GM23338 (cell line): ENCODE measurements around the gene TRPC4AP. TPM values are rescaled to one million over a fixed set of nuclear protein-coding genes. Genes with fewer than 3 reads are reported as not detected.

ENCODE experiments used
- ATAC-seq: fragments of 200-7000 bp; cut with Tn5 transposase; 3 replicates; pipeline ENCODE4 v1.9.1; 2020
- DNase-seq: peaks from one replicate; pipeline ENCODE4 v3.0.0-alpha.2; 2015; ENCODE audit warnings: low spot score
- H2AFZ ChIP-seq: fragments of 200-600 bp; sonication (generic); 2 replicates; pipeline ENCODE4 v1.8.0; 2016; ENCODE audit warnings: antibody characterized with exemption, mild to moderate bottlenecking, moderate library complexity
- H3F3A ChIP-seq: fragments of 200-600 bp; sonication (generic); replicated peaks from 2 replicates; pipeline ENCODE4 v1.8.0; 2017; ENCODE audit warnings: antibody characterized with exemption, mixed run types, low read depth
- H3K27ac ChIP-seq: fragments of 200-600 bp; sonication (generic); 2 replicates; pipeline ENCODE4 v1.6.1; 2016; ENCODE audit warnings: low read depth
- H3K27me3 ChIP-seq: fragments of 200-600 bp; sonication (generic); 2 replicates; pipeline ENCODE4 v1.8.0; 2016; ENCODE audit warnings: mild to moderate bottlenecking, mixed run types, moderate library complexity; ENCODE audit not compliant: insufficient read depth
- H3K36me3 ChIP-seq: fragments of 200-600 bp; sonication (generic); 2 replicates; pipeline ENCODE4 v1.8.0; 2016; ENCODE audit warnings: mild to moderate bottlenecking; ENCODE audit not compliant: insufficient read depth
- H3K4me1 ChIP-seq: fragments of 200-600 bp; sonication (generic); 2 replicates; pipeline ENCODE4 v1.8.0; 2016; ENCODE audit warnings: mild to moderate bottlenecking, moderate library complexity; ENCODE audit not compliant: insufficient read depth
- H3K4me2 ChIP-seq: fragments of 200-600 bp; sonication (generic); 2 replicates; pipeline ENCODE4 v1.7.1; 2017; ENCODE audit warnings: mixed run types
- H3K4me3 ChIP-seq: fragments of 200-600 bp; sonication (generic); 2 replicates; pipeline ENCODE4 v1.6.1; 2016; ENCODE audit warnings: mixed run types
- H3K79me2 ChIP-seq: fragments of 200-600 bp; sonication (generic); replicated peaks from 2 replicates; pipeline ENCODE4 v1.8.0; 2017; ENCODE audit warnings: mild to moderate bottlenecking; ENCODE audit not compliant: insufficient read depth
- H3K9me2 ChIP-seq: fragments of 200-600 bp; sonication (generic); 2 replicates; pipeline ENCODE4 v1.8.0; 2017; ENCODE audit not compliant: insufficient read depth
- H4K20me1 ChIP-seq: fragments of 200-600 bp; sonication (generic); replicated peaks from 2 replicates; pipeline ENCODE4 v1.8.0; 2017; ENCODE audit warnings: mild to moderate bottlenecking; ENCODE audit not compliant: insufficient read depth
- H3K27ac Mint-ChIP-seq: 2 replicates; pipeline ENCODE4 v1.8.0; 2020; ENCODE audit warnings: inconsistent platforms, mild to moderate bottlenecking, moderate library complexity, mixed read lengths
- H3K27me3 Mint-ChIP-seq: 3 replicates; pipeline ENCODE4 v1.8.0; 2022; ENCODE audit warnings: low read depth, mild to moderate bottlenecking, moderate library complexity, mixed read lengths, inconsistent platforms; ENCODE audit not compliant: insufficient read depth, poor library complexity
- H3K36me3 Mint-ChIP-seq: 3 replicates; pipeline ENCODE4 v1.8.0; 2021; ENCODE audit warnings: low read depth, mild to moderate bottlenecking, inconsistent platforms, moderate library complexity, mixed read lengths
- H3K4me1 Mint-ChIP-seq: 3 replicates; pipeline ENCODE4 v1.8.0; 2020; ENCODE audit warnings: mild to moderate bottlenecking, inconsistent platforms, mixed read lengths
- H3K4me3 Mint-ChIP-seq: 3 replicates; pipeline ENCODE4 v1.8.0; 2021; ENCODE audit warnings: moderate library complexity, mild to moderate bottlenecking, inconsistent platforms, mixed read lengths
- H3K9me3 Mint-ChIP-seq: 3 replicates; pipeline ENCODE4 v1.8.0; 2020; ENCODE audit warnings: moderate library complexity, mild to moderate bottlenecking, inconsistent platforms, mixed read lengths
- CREB1 ChIP-seq: fragments of 250-450 bp; sonication (Bioruptor Pico); IDR thresholded peaks from 2 replicates; pipeline ENCODE4 v1.5.0; 2020; ENCODE audit warnings: low read depth, mild to moderate bottlenecking, moderate library complexity
- EZH2phosphoT487 ChIP-seq: fragments of 200-600 bp; sonication (generic); IDR thresholded peaks from one replicate; pipeline ENCODE4 v1.8.1; 2018; ENCODE audit warnings: antibody characterized with exemption; ENCODE audit not compliant: unreplicated experiment
- JUNB ChIP-seq: IDR thresholded peaks from one replicate; pipeline ENCODE4 v1.6.1; 2016; ENCODE audit warnings: antibody characterized with exemption; ENCODE audit not compliant: unreplicated experiment
- NANOG ChIP-seq: IDR thresholded peaks from 2 replicates; pipeline ENCODE4 v1.6.1; 2016; ENCODE audit warnings: antibody characterized with exemption, borderline replicate concordance
- POLR2AphosphoS5 ChIP-seq: IDR thresholded peaks from 2 replicates; pipeline ENCODE4 v1.6.1; 2016; ENCODE audit warnings: antibody characterized with exemption, low read depth
- STAT1 ChIP-seq: IDR thresholded peaks from one replicate; pipeline ENCODE4 v1.6.1; 2016; ENCODE audit warnings: antibody characterized with exemption; ENCODE audit not compliant: unreplicated experiment
- ZNF114 ChIP-seq: fragments of 250-450 bp; sonication (Bioruptor Pico); IDR thresholded peaks from 2 replicates; pipeline ENCODE4 v1.5.0; 2020; ENCODE audit warnings: mild to moderate bottlenecking, moderate library complexity
- ZNF331 ChIP-seq: fragments of 250-450 bp; sonication (Bioruptor Pico); IDR thresholded peaks from 2 replicates; pipeline ENCODE4 v1.5.0; 2020; ENCODE audit warnings: low read depth, mild to moderate bottlenecking, moderate library complexity
- polyA plus RNA-seq: library from polyadenylated mRNA; unstranded; fragments of >200 nt; fragmentation: Nextera tagmentation; extraction: Ambion mirVana; gene quantifications from 2 replicates; pipeline ENCODE4 v1.2.1, GENCODE V29; 2016
- total RNA-seq: library from RNA; depleted of rRNA; stranded (reverse); fragments of >200 nt; shearing (Covaris generic); gene quantifications from 2 replicates; pipeline ENCODE4 v1.2.3, GENCODE V29; 2014
- TF ChIP-seq, protein P1 (sequence below): IDR thresholded peaks from one replicate; pipeline ENCODE4 v1.6.1; 2018; ENCODE audit warnings: antibody characterized with exemption; ENCODE audit not compliant: unreplicated experiment
- TF ChIP-seq, protein P2 (sequence below), 2 experiments: fragments of 200-600 bp in 1 of 2; sonication (generic) in 1 of 2; conservative IDR thresholded peaks; 2 replicates each; pipeline versions ENCODE4 v1.5.1 to v1.6.1; 2016 to 2017; ENCODE audit warnings: antibody characterized with exemption in 2 of 2, low read depth in 2 of 2, mild to moderate bottlenecking in 2 of 2, moderate library complexity in 1 of 2
- TF ChIP-seq, protein P3 (sequence below): fragments of 250-450 bp; sonication (Bioruptor Pico); IDR thresholded peaks from 2 replicates; pipeline ENCODE4 v1.5.0; 2020; ENCODE audit warnings: mild to moderate bottlenecking, moderate library complexity

TRPC4AP gene
- total and polyA plus RNA-seq, 2 experiments from 2014 or later = 48.8 to 89.5 TPM

DNA sequence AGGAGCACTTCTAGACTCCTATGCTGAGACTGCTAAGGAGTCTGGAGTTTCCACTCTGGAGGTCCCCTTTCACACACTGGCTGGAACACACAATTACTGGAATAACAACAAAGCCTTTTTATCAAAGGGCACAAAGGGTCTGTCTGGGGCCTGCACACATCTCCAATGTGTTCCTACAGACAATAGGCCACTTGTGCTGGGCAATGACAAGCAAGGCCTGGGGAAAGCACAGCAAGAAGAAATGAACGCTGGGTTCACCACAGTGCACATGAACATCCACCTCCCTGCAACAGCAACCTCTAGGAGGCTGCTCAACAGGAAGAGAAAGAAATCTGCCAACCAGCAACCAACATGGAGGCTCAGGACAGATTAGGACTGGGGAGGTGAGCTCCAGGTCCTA lies 43.9 kb downstream of the TRPC4AP start (continued):
- TF ChIP-seq, protein P1, sequence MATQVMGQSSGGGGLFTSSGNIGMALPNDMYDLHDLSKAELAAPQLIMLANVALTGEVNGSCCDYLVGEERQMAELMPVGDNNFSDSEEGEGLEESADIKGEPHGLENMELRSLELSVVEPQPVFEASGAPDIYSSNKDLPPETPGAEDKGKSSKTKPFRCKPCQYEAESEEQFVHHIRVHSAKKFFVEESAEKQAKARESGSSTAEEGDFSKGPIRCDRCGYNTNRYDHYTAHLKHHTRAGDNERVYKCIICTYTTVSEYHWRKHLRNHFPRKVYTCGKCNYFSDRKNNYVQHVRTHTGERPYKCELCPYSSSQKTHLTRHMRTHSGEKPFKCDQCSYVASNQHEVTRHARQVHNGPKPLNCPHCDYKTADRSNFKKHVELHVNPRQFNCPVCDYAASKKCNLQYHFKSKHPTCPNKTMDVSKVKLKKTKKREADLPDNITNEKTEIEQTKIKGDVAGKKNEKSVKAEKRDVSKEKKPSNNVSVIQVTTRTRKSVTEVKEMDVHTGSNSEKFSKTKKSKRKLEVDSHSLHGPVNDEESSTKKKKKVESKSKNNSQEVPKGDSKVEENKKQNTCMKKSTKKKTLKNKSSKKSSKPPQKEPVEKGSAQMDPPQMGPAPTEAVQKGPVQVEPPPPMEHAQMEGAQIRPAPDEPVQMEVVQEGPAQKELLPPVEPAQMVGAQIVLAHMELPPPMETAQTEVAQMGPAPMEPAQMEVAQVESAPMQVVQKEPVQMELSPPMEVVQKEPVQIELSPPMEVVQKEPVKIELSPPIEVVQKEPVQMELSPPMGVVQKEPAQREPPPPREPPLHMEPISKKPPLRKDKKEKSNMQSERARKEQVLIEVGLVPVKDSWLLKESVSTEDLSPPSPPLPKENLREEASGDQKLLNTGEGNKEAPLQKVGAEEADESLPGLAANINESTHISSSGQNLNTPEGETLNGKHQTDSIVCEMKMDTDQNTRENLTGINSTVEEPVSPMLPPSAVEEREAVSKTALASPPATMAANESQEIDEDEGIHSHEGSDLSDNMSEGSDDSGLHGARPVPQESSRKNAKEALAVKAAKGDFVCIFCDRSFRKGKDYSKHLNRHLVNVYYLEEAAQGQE = no peak
- TF ChIP-seq POLR2AphosphoS5 (no peak), CREB1 (CRISPR knock-in tag) (no peak)

DNA sequence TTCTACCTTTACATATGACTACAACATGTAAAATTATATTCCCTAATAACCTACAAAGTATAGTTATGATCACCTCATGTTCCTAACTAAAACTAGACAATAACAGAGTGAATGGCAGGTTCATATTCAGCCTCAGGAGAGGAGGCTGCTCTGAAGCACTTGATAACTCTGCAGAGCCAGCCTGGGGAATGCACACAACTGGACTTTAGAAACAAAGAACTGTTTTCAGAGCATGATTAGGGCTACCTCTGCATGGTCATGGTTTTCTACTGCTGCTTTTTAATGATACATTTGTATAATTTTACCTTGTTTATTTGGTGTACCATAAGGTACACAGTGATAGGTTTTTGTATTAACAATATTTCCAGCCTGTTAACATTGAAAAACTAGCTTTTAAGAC lies 50.3 kb downstream of the TRPC4AP start:
- H3K4me3 Mint-ChIP-seq = no peak overlapping the region
- no peaks in the 10 kb centered on the region for H3K27me3 Mint-ChIP-seq
- no peaks in the 10 kb centered on the region for H3K4me1 Mint-ChIP-seq
- Histone ChIP-seq H3F3A (0 out of 2 replicates have a peak, but pooled peaks cover 4% of the 10 kb centered on the region), H3K9me2 (no peaks in the 10 kb centered on the region), H3K36me3 (peaks cover 21% of the 10 kb centered on the region; the same call in 1 of the 2 replicates), H3K27me3 (no peaks in the 10 kb centered on the region), H4K20me1 (peaks cover 12% of the 10 kb centered on the region; the same call in 1 of the 2 replicates), H3K4me1 (no peaks in the 10 kb centered on the region), H3K4me2 (no peak overlapping the region), H2AFZ (no peak overlapping the region), H3K79me2 (no peaks in the 10 kb centered on the region), H3K27ac (no peak overlapping the region), H3K4me3 (no peak overlapping the region)
- no peak overlapping the region for H3K27ac Mint-ChIP-seq
- ATAC-seq (no peak), DNase-seq (no peak)
- peaks cover 20% of the 10 kb centered on the region; the same call in 2 of the 3 replicates for H3K36me3 Mint-ChIP-seq
- no peaks in the 10 kb centered on the region for H3K9me3 Mint-ChIP-seq
- no peak for TF ChIP-seq JUNB
- no peak for TF ChIP-seq ZNF331 (CRISPR knock-in tag)
- TF ChIP-seq, protein P2, sequence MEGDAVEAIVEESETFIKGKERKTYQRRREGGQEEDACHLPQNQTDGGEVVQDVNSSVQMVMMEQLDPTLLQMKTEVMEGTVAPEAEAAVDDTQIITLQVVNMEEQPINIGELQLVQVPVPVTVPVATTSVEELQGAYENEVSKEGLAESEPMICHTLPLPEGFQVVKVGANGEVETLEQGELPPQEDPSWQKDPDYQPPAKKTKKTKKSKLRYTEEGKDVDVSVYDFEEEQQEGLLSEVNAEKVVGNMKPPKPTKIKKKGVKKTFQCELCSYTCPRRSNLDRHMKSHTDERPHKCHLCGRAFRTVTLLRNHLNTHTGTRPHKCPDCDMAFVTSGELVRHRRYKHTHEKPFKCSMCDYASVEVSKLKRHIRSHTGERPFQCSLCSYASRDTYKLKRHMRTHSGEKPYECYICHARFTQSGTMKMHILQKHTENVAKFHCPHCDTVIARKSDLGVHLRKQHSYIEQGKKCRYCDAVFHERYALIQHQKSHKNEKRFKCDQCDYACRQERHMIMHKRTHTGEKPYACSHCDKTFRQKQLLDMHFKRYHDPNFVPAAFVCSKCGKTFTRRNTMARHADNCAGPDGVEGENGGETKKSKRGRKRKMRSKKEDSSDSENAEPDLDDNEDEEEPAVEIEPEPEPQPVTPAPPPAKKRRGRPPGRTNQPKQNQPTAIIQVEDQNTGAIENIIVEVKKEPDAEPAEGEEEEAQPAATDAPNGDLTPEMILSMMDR (conservative IDR thresholded peaks at IDR 0.05; ENCODE audit: low read depth in 2 of 2) = no peak
- TF ChIP-seq, protein P1 = no peak
- no peak for TF ChIP-seq EZH2phosphoT487
- TF ChIP-seq NANOG = no peak
- no peak for TF ChIP-seq ZNF114 (CRISPR knock-in tag)
- TF ChIP-seq, protein P3, sequence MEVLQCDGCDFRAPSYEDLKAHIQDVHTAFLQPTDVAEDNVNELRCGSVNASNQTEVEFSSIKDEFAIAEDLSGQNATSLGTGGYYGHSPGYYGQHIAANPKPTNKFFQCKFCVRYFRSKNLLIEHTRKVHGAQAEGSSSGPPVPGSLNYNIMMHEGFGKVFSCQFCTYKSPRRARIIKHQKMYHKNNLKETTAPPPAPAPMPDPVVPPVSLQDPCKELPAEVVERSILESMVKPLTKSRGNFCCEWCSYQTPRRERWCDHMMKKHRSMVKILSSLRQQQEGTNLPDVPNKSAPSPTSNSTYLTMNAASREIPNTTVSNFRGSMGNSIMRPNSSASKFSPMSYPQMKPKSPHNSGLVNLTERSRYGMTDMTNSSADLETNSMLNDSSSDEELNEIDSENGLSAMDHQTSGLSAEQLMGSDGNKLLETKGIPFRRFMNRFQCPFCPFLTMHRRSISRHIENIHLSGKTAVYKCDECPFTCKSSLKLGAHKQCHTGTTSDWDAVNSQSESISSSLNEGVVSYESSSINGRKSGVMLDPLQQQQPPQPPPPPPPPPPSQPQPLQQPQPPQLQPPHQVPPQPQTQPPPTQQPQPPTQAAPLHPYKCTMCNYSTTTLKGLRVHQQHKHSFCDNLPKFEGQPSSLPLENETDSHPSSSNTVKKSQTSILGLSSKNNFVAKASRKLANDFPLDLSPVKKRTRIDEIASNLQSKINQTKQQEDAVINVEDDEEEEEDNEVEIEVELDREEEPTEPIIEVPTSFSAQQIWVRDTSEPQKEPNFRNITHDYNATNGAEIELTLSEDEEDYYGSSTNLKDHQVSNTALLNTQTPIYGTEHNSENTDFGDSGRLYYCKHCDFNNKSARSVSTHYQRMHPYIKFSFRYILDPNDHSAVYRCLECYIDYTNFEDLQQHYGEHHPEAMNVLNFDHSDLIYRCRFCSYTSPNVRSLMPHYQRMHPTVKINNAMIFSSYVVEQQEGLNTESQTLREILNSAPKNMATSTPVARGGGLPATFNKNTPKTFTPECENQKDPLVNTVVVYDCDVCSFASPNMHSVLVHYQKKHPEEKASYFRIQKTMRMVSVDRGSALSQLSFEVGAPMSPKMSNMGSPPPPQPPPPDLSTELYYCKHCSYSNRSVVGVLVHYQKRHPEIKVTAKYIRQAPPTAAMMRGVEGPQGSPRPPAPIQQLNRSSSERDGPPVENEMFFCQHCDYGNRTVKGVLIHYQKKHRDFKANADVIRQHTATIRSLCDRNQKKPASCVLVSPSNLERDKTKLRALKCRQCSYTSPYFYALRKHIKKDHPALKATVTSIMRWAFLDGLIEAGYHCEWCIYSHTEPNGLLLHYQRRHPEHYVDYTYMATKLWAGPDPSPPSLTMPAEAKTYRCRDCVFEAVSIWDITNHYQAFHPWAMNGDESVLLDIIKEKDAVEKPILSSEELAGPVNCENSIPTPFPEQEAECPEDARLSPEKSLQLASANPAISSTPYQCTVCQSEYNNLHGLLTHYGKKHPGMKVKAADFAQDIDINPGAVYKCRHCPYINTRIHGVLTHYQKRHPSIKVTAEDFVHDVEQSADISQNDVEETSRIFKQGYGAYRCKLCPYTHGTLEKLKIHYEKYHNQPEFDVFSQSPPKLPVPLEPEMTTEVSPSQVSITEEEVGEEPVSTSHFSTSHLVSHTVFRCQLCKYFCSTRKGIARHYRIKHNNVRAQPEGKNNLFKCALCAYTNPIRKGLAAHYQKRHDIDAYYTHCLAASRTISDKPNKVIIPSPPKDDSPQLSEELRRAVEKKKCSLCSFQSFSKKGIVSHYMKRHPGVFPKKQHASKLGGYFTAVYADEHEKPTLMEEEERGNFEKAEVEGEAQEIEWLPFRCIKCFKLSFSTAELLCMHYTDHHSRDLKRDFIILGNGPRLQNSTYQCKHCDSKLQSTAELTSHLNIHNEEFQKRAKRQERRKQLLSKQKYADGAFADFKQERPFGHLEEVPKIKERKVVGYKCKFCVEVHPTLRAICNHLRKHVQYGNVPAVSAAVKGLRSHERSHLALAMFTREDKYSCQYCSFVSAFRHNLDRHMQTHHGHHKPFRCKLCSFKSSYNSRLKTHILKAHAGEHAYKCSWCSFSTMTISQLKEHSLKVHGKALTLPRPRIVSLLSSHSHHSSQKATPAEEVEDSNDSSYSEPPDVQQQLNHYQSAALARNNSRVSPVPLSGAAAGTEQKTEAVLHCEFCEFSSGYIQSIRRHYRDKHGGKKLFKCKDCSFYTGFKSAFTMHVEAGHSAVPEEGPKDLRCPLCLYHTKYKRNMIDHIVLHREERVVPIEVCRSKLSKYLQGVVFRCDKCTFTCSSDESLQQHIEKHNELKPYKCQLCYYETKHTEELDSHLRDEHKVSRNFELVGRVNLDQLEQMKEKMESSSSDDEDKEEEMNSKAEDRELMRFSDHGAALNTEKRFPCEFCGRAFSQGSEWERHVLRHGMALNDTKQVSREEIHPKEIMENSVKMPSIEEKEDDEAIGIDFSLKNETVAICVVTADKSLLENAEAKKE = no peak
- no peak for TF ChIP-seq STAT1
